CD14-positive monocyte (primary cell): ENCODE measurements around the gene EDA. TPM values are rescaled to one million over a fixed set of nuclear protein-coding genes. Genes with fewer than 3 reads are reported as not detected.

ENCODE experiments used
- DNase-seq, 3 donors: peaks; one replicate each; pipeline ENCODE4 v3.0.0-alpha.2; 2011 to 2022
- H2AFZ ChIP-seq: 2 replicates; pipeline ENCODE4 v1.6.0; 2012; ENCODE audit warnings: mild to moderate bottlenecking, low read depth, low read length, inconsistent platforms; ENCODE audit not compliant: insufficient read depth, poor library complexity, severe bottlenecking
- H3K27ac ChIP-seq, 2 donors: 1 replicate in 1 of 2; 2 replicates in 1 of 2; pipeline ENCODE4 v1.5.1; 2012 to 2013; ENCODE audit warnings: low read length in 2 of 2, control low read depth in 1 of 2, inconsistent platforms in 1 of 2, low read depth in 1 of 2, mild to moderate bottlenecking in 1 of 2
- H3K27me3 ChIP-seq, 2 donors: one replicate each; pipeline versions ENCODE4 v1.6.0 to v1.6.1; 2011 to 2013; ENCODE audit warnings: low read length in 2 of 2; ENCODE audit not compliant: control insufficient read depth in 2 of 2, insufficient read depth in 2 of 2
- H3K36me3 ChIP-seq, 2 donors: replicated peaks in 1 of 2; 1 replicate in 1 of 2; 2 replicates in 1 of 2; pipeline versions ENCODE4 v1.5.1 to v1.6.1; 2012 to 2013; ENCODE audit warnings: low read length in 2 of 2, control low read depth in 1 of 2, inconsistent platforms in 1 of 2, mild to moderate bottlenecking in 1 of 2; ENCODE audit not compliant: insufficient read depth in 2 of 2, control insufficient read depth in 1 of 2
- H3K4me1 ChIP-seq, 2 donors: 1 replicate in 1 of 2; 2 replicates in 1 of 2; pipeline versions ENCODE4 v1.5.1 to v1.6.1; 2012 to 2013; ENCODE audit warnings: low read length in 2 of 2, control low read depth in 1 of 2, inconsistent platforms in 1 of 2, mild to moderate bottlenecking in 1 of 2, moderate library complexity in 1 of 2; ENCODE audit not compliant: insufficient read depth in 2 of 2, control insufficient read depth in 1 of 2
- H3K4me2 ChIP-seq: replicated peaks from 2 replicates; pipeline ENCODE3; 2012; ENCODE audit warnings: low read length, moderate library complexity, mild to moderate bottlenecking; ENCODE audit not compliant: poor library complexity, severe bottlenecking; ENCODE audit errors: extremely low read depth
- H3K4me3 ChIP-seq, 3 experiments: fragments of 200-600 bp in 1 of 3; sonication (generic) in 1 of 3; replicated peaks in 1 of 3; 1 replicate in 2 of 3; 2 replicates in 1 of 3; pipeline ENCODE4 v1.5.1; 2011 to 2013; ENCODE audit warnings: low read length in 3 of 3, mild to moderate bottlenecking in 3 of 3, control low read depth in 2 of 3, low read depth in 2 of 3, inconsistent platforms in 1 of 3, moderate library complexity in 1 of 3
- H3K79me2 ChIP-seq: 2 replicates; pipeline ENCODE4 v1.6.0; 2012; ENCODE audit warnings: mild to moderate bottlenecking, control low read depth, inconsistent platforms, low read length, moderate library complexity; ENCODE audit not compliant: insufficient read depth
- H3K9ac ChIP-seq: 2 replicates; pipeline ENCODE4 v1.6.0; 2017; ENCODE audit warnings: low read length, mild to moderate bottlenecking; ENCODE audit not compliant: insufficient read depth, poor library complexity, severe bottlenecking
- H3K9me3 ChIP-seq, 2 donors: replicated peaks in 1 of 2; 1 replicate in 1 of 2; 2 replicates in 1 of 2; pipeline versions ENCODE4 v1.5.1 to v1.6.1; 2012 to 2013; ENCODE audit warnings: low read length in 2 of 2, control low read depth in 1 of 2; ENCODE audit not compliant: control insufficient read depth in 1 of 2, insufficient read depth in 1 of 2
- H4K20me1 ChIP-seq: 2 replicates; pipeline ENCODE4 v1.6.0; 2012; ENCODE audit warnings: mild to moderate bottlenecking, low read length, control low read depth, moderate library complexity; ENCODE audit not compliant: insufficient read depth
- H3K27ac Mint-ChIP-seq, 7 donors: one replicate each; pipeline ENCODE4 v1.8.0; 2020; ENCODE audit warnings: mild to moderate bottlenecking in 7 of 7, mixed read lengths in 7 of 7, moderate library complexity in 6 of 7, inconsistent platforms in 2 of 7
- H3K27me3 Mint-ChIP-seq, 3 donors: one replicate each; pipeline ENCODE4 v1.8.0; 2021 to 2022; ENCODE audit warnings: low read depth in 3 of 3, mild to moderate bottlenecking in 3 of 3, mixed read lengths in 3 of 3, moderate library complexity in 3 of 3, inconsistent platforms in 1 of 3
- H3K36me3 Mint-ChIP-seq, 2 donors: one replicate each; pipeline ENCODE4 v1.8.0; 2020; ENCODE audit warnings: mixed read lengths in 2 of 2, inconsistent platforms in 1 of 2, mild to moderate bottlenecking in 1 of 2
- H3K4me1 Mint-ChIP-seq: one replicate; pipeline ENCODE4 v1.8.0; 2020; ENCODE audit warnings: mild to moderate bottlenecking, mixed read lengths
- H3K4me3 Mint-ChIP-seq, 2 donors: one replicate each; pipeline ENCODE4 v1.8.0; 2020; ENCODE audit warnings: mild to moderate bottlenecking in 2 of 2, mixed read lengths in 2 of 2, moderate library complexity in 1 of 2
- H3K9me3 Mint-ChIP-seq, 7 donors: one replicate each; pipeline ENCODE4 v1.8.0; 2020 to 2022; ENCODE audit warnings: mixed read lengths in 7 of 7, mild to moderate bottlenecking in 6 of 7, moderate library complexity in 6 of 7, inconsistent platforms in 2 of 7
- WGBS: methylation state at CpG from one replicate; pipeline ENCODE4 v1.1.5; 2013; ENCODE audit warnings: missing lambda C conversion rate; ENCODE audit not compliant: insufficient coverage; 5-methylcytosine and 5-hydroxymethylcytosine counted together
- intact Hi-C, 2 donors: fragments of 100-400 bp; cut with micrococcal nuclease; formaldehyde crosslinking; loops; one replicate each; pipeline versions ENCODE4 v1.15.0 to v1.15.1; 2023
- polyA plus RNA-seq, 3 donors: library from polyadenylated mRNA; depleted of rRNA in 1 of 3; unstranded in 2 of 3; stranded (reverse) in 1 of 3; fragments of 300-500 nt in 2 of 3; fragments of >200 nt in 1 of 3; fragmentation: Illumina TruSeq in 2 of 3; gene quantifications; 1 replicate in 2 of 3; 2 replicates in 1 of 3; pipeline ENCODE4 v1.2.3, GENCODE V29; 2012 to 2021
- TF ChIP-seq, protein P1 (sequence below): fragments of 200-600 bp; IDR thresholded peaks from one replicate; pipeline ENCODE4 v1.8.0; 2022; ENCODE audit warnings: antibody characterized with exemption, mild to moderate bottlenecking

Gene EDA
- polyA plus RNA-seq, 3 donors: 0.11 to 0.31 TPM; not detected in 1

- Histone ChIP-seq H3K79me2 (no peaks in the 10 kb centered on the region), H3K4me3 (no peak within 1 kb of the TSS), H3K4me2 (no peak within 1 kb of the TSS), H3K9me3 (no peaks in the 10 kb centered on the region), H3K9ac (no peak within 1 kb of the TSS), H3K27ac (no peak within 1 kb of the TSS), H3K4me1 (no peaks in the 10 kb centered on the region), H4K20me1 (no peaks in the 10 kb centered on the region), H3K36me3 (no peaks in the 10 kb centered on the region), H3K27me3 (no peaks in the 10 kb centered on the region), H2AFZ (no peak within 1 kb of the TSS)
- Mint-ChIP-seq H3K27me3 (peaks cover 3 to 16% (median 4%) of the 10 kb centered on the region in 3 donors), H3K9me3 (no peaks in the 10 kb centered on the region), H3K36me3 (no peaks in the 10 kb centered on the region), H3K27ac (no peak within 1 kb of the TSS), H3K4me1 (no peaks in the 10 kb centered on the region), H3K4me3 (no peak within 1 kb of the TSS)
- no peak for DNase-seq
- TF ChIP-seq, protein P1, sequence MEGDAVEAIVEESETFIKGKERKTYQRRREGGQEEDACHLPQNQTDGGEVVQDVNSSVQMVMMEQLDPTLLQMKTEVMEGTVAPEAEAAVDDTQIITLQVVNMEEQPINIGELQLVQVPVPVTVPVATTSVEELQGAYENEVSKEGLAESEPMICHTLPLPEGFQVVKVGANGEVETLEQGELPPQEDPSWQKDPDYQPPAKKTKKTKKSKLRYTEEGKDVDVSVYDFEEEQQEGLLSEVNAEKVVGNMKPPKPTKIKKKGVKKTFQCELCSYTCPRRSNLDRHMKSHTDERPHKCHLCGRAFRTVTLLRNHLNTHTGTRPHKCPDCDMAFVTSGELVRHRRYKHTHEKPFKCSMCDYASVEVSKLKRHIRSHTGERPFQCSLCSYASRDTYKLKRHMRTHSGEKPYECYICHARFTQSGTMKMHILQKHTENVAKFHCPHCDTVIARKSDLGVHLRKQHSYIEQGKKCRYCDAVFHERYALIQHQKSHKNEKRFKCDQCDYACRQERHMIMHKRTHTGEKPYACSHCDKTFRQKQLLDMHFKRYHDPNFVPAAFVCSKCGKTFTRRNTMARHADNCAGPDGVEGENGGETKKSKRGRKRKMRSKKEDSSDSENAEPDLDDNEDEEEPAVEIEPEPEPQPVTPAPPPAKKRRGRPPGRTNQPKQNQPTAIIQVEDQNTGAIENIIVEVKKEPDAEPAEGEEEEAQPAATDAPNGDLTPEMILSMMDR: no peak
- WGBS: 70% methylated on average over 2 of the region's 4 CpGs
- intact Hi-C loops: no loop called here
These were observed 434.0 kb downstream of the EDA start, which contains the start of gene AWAT2 for GRCh38 chrX:70049925-70050324. Gene AWAT2 (minus strand): TSS chrX:70049938. CDS start chrX:70049932, 6 bp downstream.

DNA sequence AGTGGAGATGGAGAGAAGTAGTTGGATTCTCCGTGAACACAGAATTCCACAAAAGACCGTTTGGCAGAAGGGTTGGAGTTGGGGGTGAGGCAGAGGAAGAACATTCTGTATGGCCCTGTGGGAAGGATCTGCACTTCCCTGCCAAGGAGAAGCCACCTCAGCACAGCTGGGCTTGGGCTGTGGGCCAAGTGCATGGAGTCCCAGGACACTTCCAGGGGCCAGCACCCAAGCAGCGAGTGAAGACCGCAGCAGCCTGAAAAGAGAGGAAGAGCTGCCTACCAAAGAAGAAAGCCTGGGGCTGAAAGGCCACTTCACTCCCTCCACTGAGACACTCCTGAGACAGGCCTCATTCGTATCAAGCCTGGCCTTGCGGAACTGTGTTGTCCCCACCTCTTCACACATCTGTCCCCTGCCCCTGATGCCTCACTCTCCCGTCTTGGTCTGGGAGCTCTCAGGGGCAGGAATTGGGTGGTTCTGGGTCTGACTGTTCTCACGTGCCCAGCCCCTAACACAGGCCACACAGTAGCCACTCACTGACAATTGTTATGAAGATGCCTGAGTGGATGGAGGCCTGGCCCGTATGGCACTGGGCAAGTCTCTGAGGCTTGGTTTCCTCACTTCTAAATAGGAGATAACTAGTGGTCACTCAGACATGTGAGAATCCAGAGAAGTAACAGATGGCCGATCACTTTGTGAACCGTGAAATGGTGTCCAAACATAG is 437.1 kb downstream of the EDA start:
- H3K27me3 ChIP-seq: no peaks in the 10 kb centered on the region
- H2AFZ ChIP-seq: no peak overlapping the region
- H3K79me2 ChIP-seq: no peaks in the 10 kb centered on the region
- Mint-ChIP-seq H3K36me3 (no peaks in the 10 kb centered on the region), H3K27ac (peak overlapping the region in 1 of 7 donors; percentile 61), H3K4me1 (no peaks in the 10 kb centered on the region), H3K27me3 (peaks cover 1 to 17% (median 6%) of the 10 kb centered on the region in 3 donors), H3K9me3 (peaks cover 0 to 3% (median 0%) of the 10 kb centered on the region in 7 donors), H3K4me3 (peak overlapping the region in 1 of 2 donors; percentile 11)
- no peak overlapping the region for H3K4me2 ChIP-seq
- no peaks in the 10 kb centered on the region for H4K20me1 ChIP-seq
- no peak overlapping the region for H3K9ac ChIP-seq
- no peak overlapping the region for H3K27ac ChIP-seq
- no peak overlapping the region for H3K4me3 ChIP-seq
- no peaks in the 10 kb centered on the region for H3K4me1 ChIP-seq
- DNase-seq: no peak
- H3K9me3 ChIP-seq: no peaks in the 10 kb centered on the region
- WGBS: 92% methylated on average over 2 of the region's 11 CpGs
- intact Hi-C loops: no loop called here
- TF ChIP-seq, protein P1: no peak
- no peaks in the 10 kb centered on the region for H3K36me3 ChIP-seq
